ENCODE data around the gene SNAPIN.
A peak's percentile ranks its signal among the peaks of the same experiment; 100 is the strongest.

Gene SNAPIN

DNA sequence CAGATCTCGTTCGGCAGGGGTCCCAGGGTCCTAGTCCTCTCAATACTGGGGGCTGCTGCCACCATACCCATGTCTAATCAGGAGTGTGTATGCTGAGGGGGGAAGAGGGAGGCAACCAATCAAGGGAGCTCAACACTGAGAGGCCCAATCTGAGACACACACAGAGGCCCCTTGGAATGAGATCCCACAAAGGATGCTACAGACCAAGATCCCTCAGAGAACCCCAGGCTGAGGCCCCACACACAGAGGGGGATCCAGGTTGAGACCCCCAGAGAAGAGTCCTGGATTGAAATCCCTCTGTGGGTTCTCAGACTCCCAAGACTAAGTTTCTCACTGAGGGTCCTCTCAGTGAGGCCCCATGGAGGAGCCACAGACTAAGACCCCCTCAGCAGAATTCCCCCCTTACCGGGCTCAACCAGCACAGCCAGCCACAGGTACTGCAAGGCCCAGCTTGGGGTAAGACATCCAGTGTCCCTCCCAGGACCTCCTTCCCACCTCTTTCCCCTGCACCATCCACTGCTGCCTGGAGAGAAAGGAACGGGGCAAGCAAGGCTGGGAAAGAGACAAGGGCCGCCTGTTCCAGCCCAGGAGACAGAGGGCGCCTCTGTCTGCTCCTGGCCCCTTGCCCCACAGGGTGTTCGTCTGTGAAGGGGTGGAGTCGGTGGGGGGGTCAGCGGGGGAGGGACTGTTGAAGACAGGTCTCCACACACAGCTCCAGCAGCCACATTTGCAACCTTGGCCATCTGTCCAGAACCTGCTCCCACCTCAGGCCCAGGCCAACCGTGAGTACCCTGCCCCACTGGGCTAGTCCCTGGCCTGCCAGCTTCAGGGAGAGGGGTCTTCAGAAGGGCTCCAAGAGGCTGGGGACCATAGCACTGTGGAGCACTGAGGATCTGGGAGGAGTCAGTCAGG is 30.5 kb upstream of the SNAPIN start, which contains the start of gene S100A1:
Gene S100A1, plus strand, starts transcription at position 720 of the 912 bp plus-strand sequence. CDS start 2,088 bp downstream, outside the sequence.
- H3K9me3 ChIP-seq (ENCODE audit: control insufficient read depth, low read length), result no peaks in the 10 kb centered on the region
- peaks cover 16% of the 10 kb centered on the region for H3K36me3 ChIP-seq (ENCODE audit: control insufficient read depth, insufficient read depth, low read length, severe bottlenecking)
- H3K27me3 ChIP-seq (replicated peaks; ENCODE audit: control insufficient read depth, insufficient read depth, low read length), result no peaks in the 10 kb centered on the region
- peaks cover 76% of the 10 kb centered on the region for H3K4me1 ChIP-seq (ENCODE audit: control insufficient read depth, insufficient read depth, low read length)
- H3K9ac ChIP-seq (ENCODE audit: low read length), result peak within 1 kb of the TSS; percentile 95
- DNase-seq (ENCODE audit: low read depth), result no peak
- H3K4me3 ChIP-seq (ENCODE audit: low read length), result peak within 1 kb of the TSS; percentile 86

DNA sequence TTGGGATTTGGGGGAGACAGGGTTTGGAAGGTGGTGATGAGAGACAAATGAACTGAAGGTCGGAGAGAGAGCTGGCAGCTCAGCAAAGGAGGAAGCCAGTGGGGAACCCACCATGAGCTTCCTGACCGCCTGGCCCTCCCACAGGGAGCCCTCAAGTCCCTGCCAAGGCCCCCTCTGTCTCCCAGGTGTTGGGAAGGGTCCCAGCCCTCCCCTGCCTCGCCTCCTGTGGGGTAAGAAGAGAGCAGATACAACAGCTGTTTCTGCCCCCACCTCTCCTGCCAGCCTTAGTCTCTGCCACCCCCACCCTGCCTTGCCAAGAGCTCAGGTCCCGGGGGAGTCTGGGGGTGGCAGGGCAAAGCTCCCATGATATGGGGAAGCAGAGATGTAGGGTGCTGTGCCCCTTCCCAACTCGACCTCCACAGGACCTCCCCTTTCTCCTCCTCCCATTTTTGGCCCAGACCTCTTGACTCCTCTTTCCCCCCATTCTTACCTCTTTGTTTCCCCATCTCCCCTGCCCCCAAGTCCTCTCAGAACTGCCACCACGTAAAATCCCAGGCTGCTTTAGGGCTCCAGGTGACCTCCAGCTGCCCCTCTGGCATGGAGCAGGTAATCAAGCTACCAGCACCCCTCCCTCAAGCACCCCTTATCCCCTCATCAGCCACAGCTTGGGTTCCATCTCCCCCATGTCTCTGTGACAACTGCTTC is 29.7 kb upstream of the SNAPIN start:
- no peak overlapping the region for H3K9ac ChIP-seq (ENCODE audit: low read length)
- H3K9me3 ChIP-seq (ENCODE audit: control insufficient read depth, low read length), result no peaks in the 10 kb centered on the region
- no peaks in the 10 kb centered on the region for H3K27me3 ChIP-seq (replicated peaks; ENCODE audit: control insufficient read depth, insufficient read depth, low read length)
- DNase-seq (ENCODE audit: low read depth), result no peak
- peaks cover 13% of the 10 kb centered on the region for H3K36me3 ChIP-seq (ENCODE audit: control insufficient read depth, insufficient read depth, low read length, severe bottlenecking)
- no peak overlapping the region for H3K4me3 ChIP-seq (ENCODE audit: low read length)
- H3K4me1 ChIP-seq (ENCODE audit: control insufficient read depth, insufficient read depth, low read length), result peaks cover 78% of the 10 kb centered on the region

DNA sequence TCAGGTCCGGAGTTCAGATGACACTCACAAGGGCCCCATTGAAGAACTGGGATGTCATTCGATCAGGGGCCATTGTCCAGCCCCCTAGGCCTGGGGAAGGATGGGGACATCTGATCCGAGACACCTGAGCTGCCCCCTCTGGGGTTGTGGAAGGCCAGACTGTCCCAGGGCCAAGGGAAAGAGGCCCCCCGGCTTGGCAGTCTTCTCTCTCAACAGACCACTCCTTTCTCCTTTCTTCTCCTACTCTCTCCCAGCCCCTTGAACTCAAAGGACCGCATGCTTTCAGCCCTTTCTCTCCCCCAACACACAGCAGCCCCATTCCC is 29.2 kb upstream of the SNAPIN start:
- no peak overlapping the region for H3K4me3 ChIP-seq (ENCODE audit: low read length)
- H3K9ac ChIP-seq (ENCODE audit: low read length), result no peak overlapping the region
- H3K4me1 ChIP-seq (ENCODE audit: control insufficient read depth, insufficient read depth, low read length), result peaks cover 73% of the 10 kb centered on the region
- no peaks in the 10 kb centered on the region for H3K27me3 ChIP-seq (replicated peaks; ENCODE audit: control insufficient read depth, insufficient read depth, low read length)
- no peak for DNase-seq (ENCODE audit: low read depth)
- H3K36me3 ChIP-seq (ENCODE audit: control insufficient read depth, insufficient read depth, low read length, severe bottlenecking), result peaks cover 10% of the 10 kb centered on the region
- no peaks in the 10 kb centered on the region for H3K9me3 ChIP-seq (ENCODE audit: control insufficient read depth, low read length)

DNA sequence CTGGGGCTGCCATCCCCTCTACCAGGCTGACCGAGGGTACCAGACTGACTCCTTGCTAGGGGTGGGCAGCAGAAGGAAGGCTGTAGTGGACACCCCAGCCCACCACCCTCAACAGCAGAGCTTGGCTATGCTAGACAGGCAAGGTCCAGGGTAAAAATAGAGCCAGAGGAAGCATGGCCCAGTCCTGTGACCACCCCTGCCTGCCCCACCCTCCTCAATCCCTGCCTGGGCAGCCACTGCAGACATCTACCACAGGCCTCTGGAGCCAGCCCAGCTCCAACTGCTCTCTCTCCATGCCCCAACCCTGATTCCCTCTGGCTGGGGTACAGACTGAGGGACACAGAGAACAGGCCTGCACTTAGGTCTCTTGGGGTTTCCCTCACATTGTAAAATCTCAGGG is 28.5 kb upstream of the SNAPIN start:
- peak; percentile 42 for DNase-seq (ENCODE audit: low read depth)
- Histone ChIP-seq H3K36me3 (ENCODE audit: control insufficient read depth, insufficient read depth, low read length, severe bottlenecking) (peaks cover 10% of the 10 kb centered on the region), H3K4me3 (ENCODE audit: low read length) (no peak overlapping the region), H3K9ac (ENCODE audit: low read length) (peak overlapping the region; percentile 32), H3K9me3 (ENCODE audit: control insufficient read depth, low read length) (no peaks in the 10 kb centered on the region), H3K27me3 (replicated peaks; ENCODE audit: control insufficient read depth, insufficient read depth, low read length) (no peaks in the 10 kb centered on the region), H3K4me1 (ENCODE audit: control insufficient read depth, insufficient read depth, low read length) (peaks cover 69% of the 10 kb centered on the region)

DNA sequence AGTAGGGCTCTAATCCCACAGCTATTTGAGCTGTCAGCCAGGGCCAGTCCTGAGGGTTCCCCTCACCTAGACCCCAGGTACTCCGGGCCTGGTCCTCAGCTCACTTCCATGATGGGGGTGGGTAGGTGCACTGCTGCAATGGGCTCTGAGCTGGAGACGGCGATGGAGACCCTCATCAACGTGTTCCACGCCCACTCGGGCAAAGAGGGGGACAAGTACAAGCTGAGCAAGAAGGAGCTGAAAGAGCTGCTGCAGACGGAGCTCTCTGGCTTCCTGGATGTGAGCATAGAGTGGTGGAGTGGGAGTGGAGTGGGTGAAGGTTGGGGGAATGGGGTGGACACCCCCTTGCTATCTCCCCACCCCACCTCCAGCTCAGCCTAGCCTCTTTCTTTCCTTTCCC is 28.1 kb upstream of the SNAPIN start:
- Histone ChIP-seq H3K36me3 (ENCODE audit: control insufficient read depth, insufficient read depth, low read length, severe bottlenecking) (peaks cover 5% of the 10 kb centered on the region), H3K27me3 (replicated peaks; ENCODE audit: control insufficient read depth, insufficient read depth, low read length) (no peaks in the 10 kb centered on the region), H3K4me1 (ENCODE audit: control insufficient read depth, insufficient read depth, low read length) (peaks cover 66% of the 10 kb centered on the region), H3K9ac (ENCODE audit: low read length) (peak overlapping the region; percentile 32), H3K4me3 (ENCODE audit: low read length) (no peak overlapping the region), H3K9me3 (ENCODE audit: control insufficient read depth, low read length) (no peaks in the 10 kb centered on the region)
- no peak for DNase-seq (ENCODE audit: low read depth)

DNA sequence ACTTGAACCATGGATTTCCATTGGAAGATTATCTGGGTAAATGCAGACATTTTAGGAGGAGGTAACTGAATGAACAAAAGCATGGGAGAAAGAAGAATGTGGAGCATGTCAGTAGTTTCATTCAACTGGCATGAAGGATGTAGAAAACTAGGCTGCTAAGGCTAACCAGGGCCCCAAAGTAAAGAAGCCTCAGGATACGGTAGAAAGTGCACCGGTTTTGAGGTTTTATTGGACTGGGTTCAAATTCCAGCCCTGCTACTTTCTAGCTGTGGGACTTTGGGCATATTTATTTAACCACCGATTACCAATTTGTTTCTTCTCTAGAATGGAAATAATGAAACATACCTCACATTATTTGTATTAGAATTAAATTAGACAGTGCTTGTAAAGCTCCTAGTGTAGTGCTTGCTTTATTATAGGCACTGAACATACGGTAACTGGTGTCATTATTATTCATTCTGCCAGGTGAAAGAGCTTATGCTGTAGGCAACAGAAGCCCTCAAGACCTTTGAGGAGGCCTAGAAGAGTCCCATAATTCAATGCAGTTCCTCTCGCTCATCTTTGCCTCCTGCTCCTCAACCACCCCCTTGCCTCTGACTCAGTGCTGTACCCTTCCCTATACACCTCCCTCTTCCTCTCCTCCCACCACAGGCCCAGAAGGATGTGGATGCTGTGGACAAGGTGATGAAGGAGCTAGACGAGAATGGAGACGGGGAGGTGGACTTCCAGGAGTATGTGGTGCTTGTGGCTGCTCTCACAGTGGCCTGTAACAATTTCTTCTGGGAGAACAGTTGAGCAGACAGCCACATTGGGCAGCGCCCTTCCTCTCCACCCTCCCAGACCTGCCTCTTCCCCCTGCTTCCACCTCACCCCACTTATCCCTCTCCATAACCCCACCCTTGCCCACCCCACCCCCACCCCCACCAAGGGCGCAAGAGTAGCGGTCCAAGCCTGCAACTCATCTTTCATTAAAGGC is 27.2 kb upstream of the SNAPIN start:
- no peak overlapping the region for H3K4me3 ChIP-seq (ENCODE audit: low read length)
- H3K36me3 ChIP-seq (ENCODE audit: control insufficient read depth, insufficient read depth, low read length, severe bottlenecking), result peaks cover 6% of the 10 kb centered on the region
- no peaks in the 10 kb centered on the region for H3K27me3 ChIP-seq (replicated peaks; ENCODE audit: control insufficient read depth, insufficient read depth, low read length)
- H3K9me3 ChIP-seq (ENCODE audit: control insufficient read depth, low read length), result no peaks in the 10 kb centered on the region
- peak; percentile 51 for DNase-seq (ENCODE audit: low read depth)
- peaks cover 64% of the 10 kb centered on the region for H3K4me1 ChIP-seq (ENCODE audit: control insufficient read depth, insufficient read depth, low read length)
- H3K9ac ChIP-seq (ENCODE audit: low read length), result no peak overlapping the region

DNA sequence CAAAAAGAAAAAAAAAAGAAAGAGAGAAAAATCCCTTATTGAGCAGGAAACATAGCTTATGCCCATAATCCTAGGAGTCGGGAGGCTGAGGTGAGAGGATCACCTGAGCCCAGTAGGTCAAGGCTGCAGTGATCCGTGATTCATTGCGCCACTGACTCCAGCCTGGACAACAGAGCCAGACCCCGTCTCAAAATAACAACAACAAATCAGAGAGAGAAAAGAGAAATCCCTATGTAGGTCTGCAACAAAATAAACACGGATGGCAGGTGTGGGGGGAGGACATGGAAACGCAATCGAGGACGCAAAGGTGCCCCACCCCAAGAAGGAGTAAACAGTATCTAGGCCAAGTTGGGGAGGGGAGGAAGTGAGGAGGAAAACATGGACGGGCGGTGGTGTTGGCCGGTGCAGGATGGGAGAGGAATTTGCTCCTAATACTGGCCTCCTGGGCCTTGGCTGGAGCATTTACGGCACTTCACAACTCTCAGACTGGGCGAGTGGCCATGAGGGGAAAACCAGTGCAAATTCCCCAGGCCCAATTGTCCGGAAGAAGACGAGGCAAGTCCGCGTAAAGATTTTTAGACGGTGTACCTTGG is 25.2 kb upstream of the SNAPIN start:
- peak overlapping the region; percentile 100 for H3K9ac ChIP-seq (ENCODE audit: low read length)
- DNase-seq (ENCODE audit: low read depth), result no peak
- H3K4me3 ChIP-seq (ENCODE audit: low read length), result peak overlapping the region; percentile 95
- no peaks in the 10 kb centered on the region for H3K27me3 ChIP-seq (replicated peaks; ENCODE audit: control insufficient read depth, insufficient read depth, low read length)
- H3K4me1 ChIP-seq (ENCODE audit: control insufficient read depth, insufficient read depth, low read length), result peaks cover 64% of the 10 kb centered on the region
- peaks cover 23% of the 10 kb centered on the region for H3K36me3 ChIP-seq (ENCODE audit: control insufficient read depth, insufficient read depth, low read length, severe bottlenecking)
- no peaks in the 10 kb centered on the region for H3K9me3 ChIP-seq (ENCODE audit: control insufficient read depth, low read length)

DNA sequence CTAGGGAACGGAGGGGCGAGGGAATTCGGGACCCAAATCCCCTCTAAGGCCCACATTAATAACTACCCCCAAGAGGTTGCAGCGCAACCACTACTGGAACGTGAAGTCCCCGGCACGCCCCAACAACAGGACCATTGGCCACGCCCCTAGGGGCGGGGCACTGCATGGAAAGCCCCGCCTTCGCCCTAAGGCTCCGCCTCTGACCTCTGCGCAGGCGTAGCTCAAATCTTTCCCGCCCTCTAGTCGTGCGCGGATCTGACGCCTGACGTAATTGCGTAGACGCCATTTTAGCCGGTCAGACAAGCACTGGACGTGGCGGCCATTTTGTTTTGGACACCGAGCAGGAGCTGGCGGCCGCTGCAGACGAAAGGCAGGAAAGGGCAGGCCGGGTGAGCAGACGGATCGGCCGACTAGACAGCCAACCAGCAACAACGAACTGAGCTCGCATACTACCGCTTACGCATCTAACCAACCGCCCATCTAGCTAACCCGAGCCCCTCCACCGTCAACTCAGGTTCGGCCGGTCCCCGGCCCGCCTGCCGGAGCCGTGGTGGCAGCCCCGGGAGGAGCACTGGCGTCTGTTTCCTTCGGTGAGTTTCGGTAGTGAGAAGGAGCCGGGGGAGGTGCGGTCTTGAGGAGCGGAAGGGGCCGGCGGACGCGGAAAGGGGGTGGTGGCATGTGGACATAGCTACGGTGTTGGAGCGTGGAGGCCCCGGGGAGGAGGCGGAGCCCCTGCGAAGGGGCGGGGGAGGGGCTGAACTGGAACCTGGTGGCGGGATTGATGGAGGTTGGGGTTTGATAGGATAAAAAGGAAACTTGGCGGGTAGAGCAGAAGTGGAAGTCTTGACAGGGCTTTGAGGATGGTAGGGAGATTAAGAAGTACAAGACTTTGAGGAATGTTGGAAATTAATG is 24.5 kb upstream of the SNAPIN start, which contains the start of gene CHTOP:
Gene CHTOP, plus strand, starts transcription at position 313 of the 912 bp plus-strand sequence. CDS start 2,523 bp downstream, outside the sequence.
- Histone ChIP-seq H3K9me3 (ENCODE audit: control insufficient read depth, low read length) (no peaks in the 10 kb centered on the region), H3K9ac (ENCODE audit: low read length) (peak within 1 kb of the TSS; percentile 100), H3K4me3 (ENCODE audit: low read length) (peak within 1 kb of the TSS; percentile 95), H3K27me3 (replicated peaks; ENCODE audit: control insufficient read depth, insufficient read depth, low read length) (no peaks in the 10 kb centered on the region), H3K4me1 (ENCODE audit: control insufficient read depth, insufficient read depth, low read length) (peaks cover 62% of the 10 kb centered on the region), H3K36me3 (ENCODE audit: control insufficient read depth, insufficient read depth, low read length, severe bottlenecking) (peaks cover 30% of the 10 kb centered on the region)
- DNase-seq (ENCODE audit: low read depth), result peak; percentile 100

DNA sequence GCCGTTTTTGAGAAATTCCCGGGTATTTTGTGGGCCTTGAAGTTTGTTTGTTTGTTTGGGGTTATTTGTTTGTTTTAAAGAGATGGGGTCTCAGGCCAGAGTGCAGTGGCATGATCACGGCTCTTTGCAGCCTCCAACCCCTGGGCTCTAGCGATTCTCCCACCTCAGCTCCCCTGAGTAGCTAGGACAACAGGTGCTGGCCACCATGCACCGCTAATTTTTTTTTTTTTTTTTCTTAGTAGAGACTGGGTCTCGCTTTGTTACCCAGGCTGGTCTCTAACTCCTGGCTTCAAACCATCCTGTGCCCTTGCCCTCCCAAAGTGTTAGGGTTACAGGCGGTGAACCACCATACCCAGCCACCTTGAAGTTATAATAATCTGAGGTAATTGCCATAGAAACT is 22.6 kb upstream of the SNAPIN start:
- H3K4me1 ChIP-seq (ENCODE audit: control insufficient read depth, insufficient read depth, low read length), result peaks cover 48% of the 10 kb centered on the region
- no peak for DNase-seq (ENCODE audit: low read depth)
- H3K4me3 ChIP-seq (ENCODE audit: low read length), result peak overlapping the region; percentile 95
- H3K9ac ChIP-seq (ENCODE audit: low read length), result peak overlapping the region; percentile 100
- no peaks in the 10 kb centered on the region for H3K9me3 ChIP-seq (ENCODE audit: control insufficient read depth, low read length)
- H3K36me3 ChIP-seq (ENCODE audit: control insufficient read depth, insufficient read depth, low read length, severe bottlenecking), result peaks cover 49% of the 10 kb centered on the region
- no peaks in the 10 kb centered on the region for H3K27me3 ChIP-seq (replicated peaks; ENCODE audit: control insufficient read depth, insufficient read depth, low read length)

DNA sequence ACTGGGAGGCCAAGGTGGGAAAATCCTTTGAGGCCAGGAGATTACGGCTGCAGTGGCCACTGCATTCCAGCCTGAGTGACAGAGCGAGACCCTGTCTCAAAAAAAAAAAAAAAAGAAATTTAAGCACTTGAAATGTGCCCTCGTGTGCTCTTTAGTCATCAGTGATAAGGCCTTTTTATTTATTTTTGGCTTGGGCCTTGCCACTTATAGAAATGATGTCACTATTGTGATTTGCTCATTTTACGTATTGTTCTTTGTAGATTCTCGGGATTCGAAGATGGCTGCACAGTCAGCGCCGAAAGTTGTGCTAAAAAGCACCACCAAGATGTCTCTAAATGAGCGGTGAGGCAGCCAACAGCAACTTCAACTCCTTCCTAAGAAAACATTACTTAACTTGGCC is 22.2 kb upstream of the SNAPIN start:
- Histone ChIP-seq H3K27me3 (replicated peaks; ENCODE audit: control insufficient read depth, insufficient read depth, low read length) (no peaks in the 10 kb centered on the region), H3K4me3 (ENCODE audit: low read length) (no peak overlapping the region), H3K9me3 (ENCODE audit: control insufficient read depth, low read length) (no peaks in the 10 kb centered on the region), H3K4me1 (ENCODE audit: control insufficient read depth, insufficient read depth, low read length) (peaks cover 43% of the 10 kb centered on the region), H3K36me3 (ENCODE audit: control insufficient read depth, insufficient read depth, low read length, severe bottlenecking) (peaks cover 53% of the 10 kb centered on the region), H3K9ac (ENCODE audit: low read length) (no peak overlapping the region)
- DNase-seq (ENCODE audit: low read depth), result no peak
